Measurements from ENCODE around the gene SETBP1. TPM values are rescaled to one million over a fixed set of nuclear protein-coding genes. Genes with fewer than 3 reads are reported as not detected.

SETBP1 gene
- total RNA-seq, 1 donor from 2014 or later: 12.0 TPM

- no peaks in the 10 kb centered on the region for H3K27me3 Mint-ChIP-seq (ENCODE audit: insufficient read depth, low read depth)
- Histone ChIP-seq H3K36me3 (no peaks in the 10 kb centered on the region), H3K27ac (no peak overlapping the region), H3K4me1 (peaks cover 6% of the 10 kb centered on the region), H4K20me1 (ENCODE audit: low read depth) (no peaks in the 10 kb centered on the region), H3K4me3 (no peak overlapping the region), H3K4me2 (no peak overlapping the region), H3F3A (ENCODE audit: low read depth) (no peaks in the 10 kb centered on the region), H3K27me3 (no peaks in the 10 kb centered on the region), H3K9me3 (ENCODE audit: low read depth) (no peaks in the 10 kb centered on the region), H2AFZ (replicated peaks) (no peak overlapping the region), H3K79me2 (ENCODE audit: low read depth) (no peaks in the 10 kb centered on the region), H3K9ac (no peak overlapping the region)
- H3K9me3 Mint-ChIP-seq: no peaks in the 10 kb centered on the region
- DNase-seq (ENCODE audit: low spot score): no peak
- TF ChIP-seq EZH2phosphoT487 (IDR thresholded peaks at IDR 0.05) (no peak), CTCF (IDR thresholded peaks at IDR 0.05) (no peak), EZH2 (IDR thresholded peaks at IDR 0.05) (no peak)
- H3K36me3 Mint-ChIP-seq: peaks cover 18% of the 10 kb centered on the region
- no peak overlapping the region for H3K27ac Mint-ChIP-seq
- H3K4me1 Mint-ChIP-seq: peaks cover 26% of the 10 kb centered on the region
- no peak overlapping the region for H3K4me3 Mint-ChIP-seq
These were observed 91.5 kb downstream of the SETBP1 start for GRCh38 chr18:44771956-44772917.

- Histone ChIP-seq H3K27ac (no peak overlapping the region), H3K9me3 (ENCODE audit: low read depth) (no peaks in the 10 kb centered on the region), H2AFZ (replicated peaks) (no peak overlapping the region), H3K4me3 (no peak overlapping the region), H3K9ac (no peak overlapping the region), H3F3A (ENCODE audit: low read depth) (no peaks in the 10 kb centered on the region), H3K27me3 (no peaks in the 10 kb centered on the region), H3K4me2 (no peak overlapping the region), H3K36me3 (no peaks in the 10 kb centered on the region), H3K4me1 (peaks cover 14% of the 10 kb centered on the region), H4K20me1 (ENCODE audit: low read depth) (peaks cover 10% of the 10 kb centered on the region), H3K79me2 (ENCODE audit: low read depth) (no peaks in the 10 kb centered on the region)
- no peak overlapping the region for H3K4me3 Mint-ChIP-seq
- peaks cover 2% of the 10 kb centered on the region for H3K27me3 Mint-ChIP-seq (ENCODE audit: insufficient read depth, low read depth)
- no peaks in the 10 kb centered on the region for H3K9me3 Mint-ChIP-seq
- peaks cover 41% of the 10 kb centered on the region for H3K4me1 Mint-ChIP-seq
- DNase-seq (ENCODE audit: low spot score): no peak
- peaks cover 7% of the 10 kb centered on the region for H3K36me3 Mint-ChIP-seq
- TF ChIP-seq EZH2 (IDR thresholded peaks at IDR 0.05): no peak
- TF ChIP-seq CTCF (IDR thresholded peaks at IDR 0.05): no peak
- TF ChIP-seq EZH2phosphoT487 (IDR thresholded peaks at IDR 0.05): no peak
- no peak overlapping the region for H3K27ac Mint-ChIP-seq
These were observed 93.0 kb downstream of the SETBP1 start for GRCh38 chr18:44773640-44774155.

- Mint-ChIP-seq H3K4me3 (no peak overlapping the region), H3K27me3 (ENCODE audit: insufficient read depth, low read depth) (peaks cover 2% of the 10 kb centered on the region), H3K9me3 (no peaks in the 10 kb centered on the region), H3K4me1 (peaks cover 46% of the 10 kb centered on the region), H3K36me3 (peaks cover 6% of the 10 kb centered on the region), H3K27ac (no peak overlapping the region)
- H3F3A ChIP-seq (ENCODE audit: low read depth): no peaks in the 10 kb centered on the region
- peaks cover 19% of the 10 kb centered on the region for H3K4me1 ChIP-seq
- H3K9me3 ChIP-seq (ENCODE audit: low read depth): no peaks in the 10 kb centered on the region
- peaks cover 15% of the 10 kb centered on the region for H4K20me1 ChIP-seq (ENCODE audit: low read depth)
- H3K27ac ChIP-seq: no peak overlapping the region
- no peak overlapping the region for H2AFZ ChIP-seq (replicated peaks)
- H3K4me3 ChIP-seq: no peak overlapping the region
- no peaks in the 10 kb centered on the region for H3K79me2 ChIP-seq (ENCODE audit: low read depth)
- H3K27me3 ChIP-seq: no peaks in the 10 kb centered on the region
- no peak overlapping the region for H3K4me2 ChIP-seq
- no peaks in the 10 kb centered on the region for H3K36me3 ChIP-seq
- no peak overlapping the region for H3K9ac ChIP-seq
- TF ChIP-seq EZH2 (IDR thresholded peaks at IDR 0.05): no peak
- TF ChIP-seq EZH2phosphoT487 (IDR thresholded peaks at IDR 0.05): no peak
- TF ChIP-seq CTCF (IDR thresholded peaks at IDR 0.05): no peak
- no peak for DNase-seq (ENCODE audit: low spot score)
These were observed 93.5 kb downstream of the SETBP1 start for GRCh38 chr18:44774191-44774590.

Data from neural progenitor cell (in vitro differentiated cells).